Left kidney (tissue), 2 donors: ENCODE data around the gene ZNF223. TPM values are rescaled to one million over a fixed set of nuclear protein-coding genes. Genes with fewer than 3 reads are reported as not detected.

Experiments used
- DNase-seq: peaks from one replicate; pipeline ENCODE4 v3.0.0-alpha.2; 2013
- polyA plus RNA-seq: library from polyadenylated mRNA; unstranded; fragments of 120-200 nt; gene quantifications from one replicate; pipeline ENCODE4 v1.2.1, GENCODE V29; 2013; ENCODE audit not compliant: insufficient read length

The ZNF223 gene
- polyA plus RNA-seq, 1 donor, result 18.3 TPM

DNA sequence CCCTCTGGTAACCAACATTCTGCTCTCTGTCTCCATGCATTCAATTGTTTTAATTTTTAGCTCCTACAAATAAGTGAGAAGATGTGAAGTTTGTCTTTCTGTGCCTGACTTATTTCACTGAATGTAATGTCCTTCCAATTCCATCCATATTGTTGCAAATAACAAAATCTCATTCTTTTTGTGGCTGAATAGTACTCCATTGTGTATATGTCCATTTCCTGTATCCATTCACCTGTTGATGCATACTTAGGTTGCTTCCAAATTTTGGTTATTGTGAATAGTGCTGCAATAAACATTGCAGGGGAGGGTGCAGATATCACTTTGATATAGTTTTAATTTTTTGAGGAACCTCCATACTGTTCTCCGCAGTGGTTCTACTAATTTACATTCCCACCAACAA is 17.6 kb downstream of the ZNF223 start:
- no peak for DNase-seq

DNA sequence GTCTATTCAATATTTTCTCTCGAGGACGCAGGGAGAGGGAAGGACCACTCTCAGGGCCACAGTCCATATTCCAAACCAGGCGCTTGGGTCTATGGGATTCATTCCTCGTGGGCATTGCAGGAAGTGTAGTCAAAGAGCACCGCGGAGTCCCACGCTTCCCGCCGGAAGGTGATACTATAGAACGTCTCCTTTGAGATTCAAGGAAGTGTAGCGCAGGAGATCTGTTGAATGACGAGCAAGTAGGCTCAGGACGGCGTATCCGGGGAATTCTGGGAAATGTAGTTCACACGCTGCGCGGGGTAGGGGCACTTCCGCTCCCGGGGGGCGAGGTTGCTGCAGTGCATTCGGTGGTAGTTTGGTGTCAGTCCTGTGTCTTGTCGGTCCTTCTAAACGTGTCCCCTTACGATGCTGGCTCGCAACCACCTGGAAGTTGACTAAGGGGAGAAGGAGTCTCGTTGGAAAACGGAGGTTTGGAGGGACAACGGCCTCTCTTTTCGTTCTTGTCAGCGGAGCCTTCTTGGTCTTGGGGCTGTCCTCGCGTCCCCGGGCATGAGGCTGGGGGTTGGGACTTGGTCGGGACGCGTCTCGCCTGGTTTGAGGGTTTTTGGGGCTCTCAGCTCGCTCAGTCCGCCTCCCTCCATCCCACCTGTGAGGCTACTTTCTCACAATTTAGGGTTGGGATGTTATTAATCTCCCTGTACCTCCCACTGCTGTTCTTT is 20.1 kb downstream of the ZNF223 start, which contains the start of gene ZNF284:
TSS of gene ZNF284 (plus strand) at position 336 of the 719 bp plus-strand sequence. CDS start 4,231 bp downstream, outside the sequence.
- DNase-seq, result peak; percentile 93

DNA sequence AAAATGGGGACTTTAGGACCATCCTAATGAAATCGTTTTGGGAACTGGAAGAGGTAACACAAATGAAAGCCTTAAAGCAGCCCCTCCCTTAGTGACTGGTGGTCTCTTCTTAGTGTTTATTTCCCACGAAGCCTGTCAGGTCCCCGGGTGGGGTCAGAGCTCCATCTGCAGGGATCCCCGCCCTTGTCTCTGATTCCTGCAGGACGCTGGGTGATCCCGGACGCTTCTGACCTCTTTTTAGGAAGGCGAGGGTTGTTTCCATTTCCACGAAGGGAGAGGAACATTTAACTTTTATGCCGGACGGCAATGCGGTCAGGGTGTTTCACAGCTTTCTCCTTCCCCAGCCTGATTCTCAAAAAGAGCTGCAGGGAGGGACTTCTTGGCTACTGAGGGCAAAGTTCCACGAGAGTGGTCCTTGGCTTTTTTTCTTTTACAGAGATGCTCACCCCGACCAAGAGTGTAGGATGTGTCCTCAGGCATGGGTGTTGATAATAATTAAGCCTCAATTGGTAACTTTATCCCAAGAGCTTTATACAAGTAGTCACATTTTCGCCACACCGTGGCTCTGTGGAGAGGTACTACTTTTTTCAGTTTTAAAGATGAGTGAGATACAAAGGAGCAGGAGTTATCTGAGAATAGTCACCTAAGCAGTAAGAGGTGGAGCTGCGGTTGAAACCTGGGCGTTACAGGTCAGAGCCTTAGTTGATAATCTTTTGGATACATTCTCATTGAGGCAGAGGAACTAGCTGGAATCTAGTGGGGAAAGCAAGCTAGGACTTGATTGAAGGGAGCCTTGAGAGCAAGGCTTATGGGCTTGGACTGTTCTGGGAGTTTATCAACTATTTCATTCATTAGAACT is 20.9 kb downstream of the ZNF223 start:
- DNase-seq, result no peak

DNA sequence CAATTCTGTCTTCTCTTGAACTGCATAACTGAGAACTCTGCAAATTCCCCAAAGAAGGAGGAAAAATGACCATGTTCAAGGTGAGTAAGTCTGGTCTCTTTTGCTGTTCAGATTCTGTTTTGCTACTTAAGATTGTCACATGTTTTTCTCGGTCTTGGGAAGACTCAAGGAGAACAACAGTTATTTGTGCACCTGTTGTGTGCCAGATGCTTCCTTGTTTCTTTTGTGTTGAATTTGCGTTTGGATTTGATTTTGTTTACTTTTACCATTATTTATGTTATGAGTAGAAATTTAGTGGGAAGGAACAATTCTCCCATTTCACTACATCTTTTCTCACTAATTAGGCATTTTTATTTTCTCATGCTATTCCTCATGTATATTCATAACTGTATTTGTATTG is 24.5 kb downstream of the ZNF223 start:
- no peak for DNase-seq

DNA sequence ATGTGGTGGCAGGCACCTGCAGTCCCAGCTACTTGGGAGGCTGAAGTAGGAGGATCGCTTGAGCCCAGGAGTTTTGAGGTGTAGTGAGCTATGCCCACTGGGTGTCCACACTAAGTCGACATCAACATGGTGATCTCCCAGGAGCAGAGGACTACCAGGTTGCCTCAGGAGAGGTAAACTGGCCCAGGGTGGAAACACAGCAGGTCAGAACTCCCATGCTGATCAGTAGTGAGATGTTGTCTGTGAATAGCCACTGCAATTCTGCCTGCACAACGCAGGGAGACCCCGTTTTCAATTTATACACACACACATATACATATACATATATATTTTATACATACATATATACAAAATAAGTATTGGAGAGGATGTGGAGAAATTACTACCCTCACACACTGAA is 40.3 kb downstream of the ZNF223 start:
- no peak for DNase-seq

DNA sequence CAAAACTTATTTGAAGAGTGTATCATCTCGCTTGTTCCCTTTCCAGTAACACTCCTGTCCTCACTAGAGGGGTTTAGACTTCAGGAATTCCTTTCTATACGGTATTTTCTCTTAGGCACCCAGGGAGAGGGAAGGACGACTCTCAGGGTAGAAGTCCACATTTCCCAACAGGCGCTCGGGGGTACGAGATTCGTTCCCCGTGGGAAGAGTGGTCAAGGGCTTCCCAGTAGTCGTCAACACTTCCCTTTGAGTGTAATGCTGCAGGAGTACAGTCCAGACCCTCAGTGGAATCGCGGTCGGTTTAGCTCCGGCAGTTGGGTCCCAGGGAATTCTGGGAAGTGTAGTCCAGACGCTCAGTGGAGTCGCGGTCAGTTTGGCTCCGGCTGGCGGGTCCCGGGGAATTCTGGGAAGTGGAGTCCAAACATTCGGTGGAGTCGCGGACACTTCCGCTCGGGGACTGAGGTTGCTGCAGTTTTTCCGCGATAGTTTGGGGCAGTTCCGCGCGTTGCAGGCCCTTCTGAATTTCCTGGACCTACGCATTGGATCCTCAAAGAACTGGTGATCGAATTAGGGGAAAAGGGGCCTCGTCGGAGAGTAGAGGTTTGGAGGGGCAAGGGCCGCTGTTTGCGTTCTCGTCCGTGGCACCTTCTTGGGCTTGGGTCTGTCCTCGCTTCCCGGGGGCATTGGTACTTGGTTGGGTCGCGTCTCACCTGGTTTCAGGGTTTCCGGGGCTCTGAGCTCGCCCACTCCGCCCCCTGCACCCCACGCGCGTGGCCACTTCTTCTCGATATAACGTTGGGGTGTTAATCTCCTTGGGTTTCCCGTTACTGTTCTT is 42.3 kb downstream of the ZNF223 start, which contains the start of gene ZNF224:
TSS of gene ZNF224 (plus strand) at position 431 of the 835 bp plus-strand sequence. CDS start 3,513 bp downstream, outside the sequence.
- DNase-seq, result peak; percentile 95

DNA sequence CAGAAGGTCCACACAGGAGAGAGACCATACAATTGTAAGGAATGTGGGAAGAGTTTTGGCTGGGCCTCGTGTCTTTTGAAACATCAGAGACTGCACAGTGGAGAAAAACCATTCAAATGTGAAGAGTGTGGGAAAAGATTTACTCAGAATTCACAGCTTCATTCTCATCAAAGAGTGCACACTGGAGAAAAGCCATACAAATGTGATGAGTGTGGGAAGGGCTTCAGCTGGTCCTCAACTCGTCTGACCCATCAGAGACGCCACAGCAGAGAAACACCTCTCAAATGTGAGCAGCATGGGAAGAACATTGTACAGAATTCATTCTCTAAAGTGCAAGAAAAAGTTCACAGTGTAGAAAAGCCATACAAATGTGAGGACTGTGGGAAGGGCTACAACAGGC is 55.9 kb downstream of the ZNF223 start:
- no peak for DNase-seq

DNA sequence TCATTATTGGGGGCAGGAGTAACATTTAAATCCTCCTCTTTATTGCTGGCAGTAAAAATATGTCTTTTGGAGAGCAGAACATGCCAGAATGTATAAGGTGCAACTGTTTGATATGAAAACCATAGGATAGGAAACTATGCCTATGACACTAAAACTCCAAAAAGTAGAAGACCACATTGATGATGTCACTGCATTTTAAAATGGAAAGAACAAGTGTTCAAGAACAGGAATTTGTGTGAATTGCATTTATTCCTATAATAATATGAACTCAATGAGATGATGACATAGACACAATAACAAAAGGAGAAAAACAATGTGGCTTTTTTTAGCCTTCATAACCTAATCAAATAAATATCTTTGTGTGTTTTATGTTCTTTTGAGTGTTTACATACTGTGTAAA is 57.6 kb downstream of the ZNF223 start:
- DNase-seq, result no peak

DNA sequence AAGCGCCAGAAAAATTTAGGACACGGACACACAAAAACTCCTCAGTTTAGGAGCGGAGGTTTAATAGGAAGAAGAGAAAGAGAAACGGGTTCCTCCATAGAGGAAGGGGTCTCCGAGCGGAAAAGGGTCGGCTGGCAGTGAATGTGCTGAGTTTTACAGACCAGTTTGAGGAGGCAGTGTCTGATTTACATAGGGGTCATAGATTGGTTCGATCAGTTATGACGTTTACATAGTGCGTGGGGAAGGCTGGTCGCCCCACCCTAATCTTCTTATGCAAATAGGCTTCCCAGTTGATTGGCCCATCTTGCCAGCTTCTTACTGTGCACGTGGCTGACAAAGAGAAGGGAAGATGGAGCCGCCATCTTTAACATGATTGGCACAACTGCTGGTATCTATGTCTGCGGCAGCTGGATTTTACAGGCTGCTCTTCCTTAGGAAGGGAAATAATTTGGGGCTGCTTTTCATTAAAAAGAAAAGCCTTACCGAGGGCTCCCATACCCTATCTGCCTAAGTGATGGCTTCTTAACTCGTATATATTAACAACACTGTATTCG is 60.2 kb downstream of the ZNF223 start:
- peak; percentile 37 for DNase-seq

DNA sequence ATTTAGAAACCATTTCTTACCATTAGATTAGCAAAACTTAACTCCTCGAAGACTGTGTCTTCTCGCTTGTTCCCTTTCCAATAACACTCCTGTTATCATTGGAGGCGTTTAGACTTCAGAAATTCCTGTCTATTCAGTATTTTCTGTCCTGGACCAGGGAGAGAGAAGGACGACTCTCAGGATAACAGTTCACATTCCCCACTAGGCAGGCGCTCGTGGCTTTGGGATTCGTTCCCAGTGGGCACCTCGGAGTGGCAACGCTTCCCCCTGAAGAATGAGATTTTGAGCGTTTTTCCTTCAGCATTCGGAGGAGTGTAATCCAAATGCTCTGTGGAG is 60.9 kb downstream of the ZNF223 start:
- DNase-seq, result no peak

DNA sequence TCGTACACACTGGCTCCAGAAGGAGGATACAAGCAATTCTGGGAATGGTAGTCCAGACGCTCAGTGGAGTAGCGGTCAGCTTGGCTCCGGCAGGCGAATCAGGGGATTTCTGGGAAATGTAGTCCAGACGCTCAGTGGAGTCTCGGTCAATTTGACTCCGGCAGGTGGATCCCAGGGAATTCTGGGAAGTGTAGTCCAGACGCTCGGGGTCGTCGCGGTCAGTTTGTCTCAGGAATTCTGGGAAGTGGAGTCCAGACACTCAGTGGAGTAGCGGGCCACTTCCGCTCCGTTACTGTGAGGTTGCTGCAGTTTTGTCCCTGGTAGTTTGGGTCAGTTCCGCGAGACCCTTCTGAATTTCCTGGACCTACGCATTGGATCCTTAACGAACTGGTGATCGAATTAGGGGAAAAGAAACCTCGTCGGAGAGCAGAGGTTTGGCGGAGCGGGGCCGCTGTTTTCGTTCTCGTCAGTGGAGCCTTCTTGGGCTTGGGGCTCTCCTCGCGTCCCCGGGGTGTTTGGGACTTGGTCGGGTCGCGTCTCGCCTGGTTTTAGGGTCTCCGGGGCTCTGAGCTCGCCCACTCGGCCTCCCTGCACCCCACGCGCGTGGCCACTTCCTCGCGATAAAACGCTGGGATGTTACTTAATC is 61.4 kb downstream of the ZNF223 start, which contains the start of gene ZNF225:
TSS of gene ZNF225 (plus strand) at position 262 of the 646 bp plus-strand sequence. CDS start 2,429 bp downstream, outside the sequence.
- DNase-seq, result peak; percentile 99

DNA sequence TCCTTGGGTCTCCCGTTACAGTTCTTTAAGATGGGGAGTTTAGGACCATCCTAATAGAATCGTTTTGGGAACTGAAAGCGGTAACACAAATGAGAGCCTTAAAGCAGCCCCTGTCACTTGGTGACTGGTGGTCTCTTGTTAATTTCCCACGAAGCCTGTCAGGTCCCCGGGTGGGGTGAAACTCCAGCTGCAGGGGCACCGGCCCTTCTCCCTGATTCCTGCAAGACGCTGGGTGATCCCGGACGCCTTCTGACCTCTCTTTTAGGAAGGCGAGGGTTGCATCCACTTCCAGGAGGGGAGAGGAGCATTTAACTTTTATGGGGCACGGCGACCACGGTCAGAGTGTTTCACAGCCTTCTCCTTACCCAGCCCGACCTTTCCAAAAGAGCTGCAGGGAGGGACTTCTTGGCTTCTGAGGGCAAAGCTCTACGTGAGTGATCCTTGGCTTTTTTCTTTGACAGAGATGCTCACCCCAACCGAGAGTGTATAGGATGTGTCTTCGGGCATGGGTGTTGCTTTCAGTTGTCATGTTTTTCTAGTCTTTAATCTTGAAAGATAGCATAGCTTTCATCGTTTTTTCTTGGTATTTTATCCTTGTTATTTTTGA is 62.1 kb downstream of the ZNF223 start:
- no peak for DNase-seq

Other genes with a start within 250 kb of the ZNF223 start
- 0.33 TPM for gene LYPD5, start 249.6 kb upstream of the ZNF223 start, polyA plus RNA-seq
- 24.5 TPM for gene ZNF283, start 224.7 kb upstream of the ZNF223 start, polyA plus RNA-seq
- 19.2 TPM for gene ZNF404, start 168.1 kb upstream of the ZNF223 start, polyA plus RNA-seq
- gene ZNF45, start 116.8 kb upstream of the ZNF223 start, polyA plus RNA-seq, result 32.5 TPM
- 8.0 TPM for gene ZNF221, start 100.8 kb upstream of the ZNF223 start, polyA plus RNA-seq
- 18.8 TPM for gene ZNF155, start 67.8 kb upstream of the ZNF223 start, polyA plus RNA-seq
- 9.8 TPM for gene ZNF230, start 49.1 kb upstream of the ZNF223 start, polyA plus RNA-seq
- gene ZNF222, start 26.7 kb upstream of the ZNF223 start, polyA plus RNA-seq, result 11.8 TPM
- gene ZNF284, start 20.1 kb downstream of the ZNF223 start, polyA plus RNA-seq, result 6.2 TPM
- 50.2 TPM for gene ZNF224, start 42.3 kb downstream of the ZNF223 start, polyA plus RNA-seq
- 12.8 TPM for gene ZNF225, start 61.4 kb downstream of the ZNF223 start, polyA plus RNA-seq
- 20.5 TPM for gene ZNF234, start 89.5 kb downstream of the ZNF223 start, polyA plus RNA-seq
- 31.8 TPM for gene ZNF226, start 113.1 kb downstream of the ZNF223 start, polyA plus RNA-seq
- 30.6 TPM for gene ZNF227, start 160.5 kb downstream of the ZNF223 start, polyA plus RNA-seq
- 7.5 TPM for gene ZNF233, start 207.8 kb downstream of the ZNF223 start, polyA plus RNA-seq